ENCODE data around the gene CCDC159. TPM values are rescaled to one million over a fixed set of nuclear protein-coding genes. Genes with fewer than 3 reads are reported as not detected.

The CCDC159 gene
- total and polyA plus RNA-seq, 2 of the 13 experiments (the other 11 are each of a cell fraction or from before 2014, with no cell fraction given) = 1.7 to 6.3 TPM

DNA sequence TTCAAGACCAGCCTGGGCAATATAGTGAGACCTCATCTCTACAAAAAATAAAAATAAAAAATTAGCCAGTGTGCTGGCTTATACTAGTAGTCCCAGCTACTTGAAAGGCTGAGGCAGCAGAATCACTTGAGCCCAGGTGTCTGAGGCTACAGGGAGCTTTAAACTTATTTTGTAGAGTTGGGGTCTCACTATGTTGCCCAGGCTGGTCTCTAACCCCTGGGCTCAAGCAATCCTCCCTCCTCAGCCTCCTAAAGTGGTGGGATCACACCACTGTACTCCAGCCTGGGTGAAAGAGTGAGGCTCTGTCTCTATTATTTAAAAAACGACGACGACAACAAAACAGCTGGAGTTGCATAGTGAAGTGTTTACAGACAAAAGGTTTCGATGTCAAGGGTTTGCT, 14.8 kb upstream of the CCDC159 start (continued):
- TF ChIP-seq, protein P1, sequence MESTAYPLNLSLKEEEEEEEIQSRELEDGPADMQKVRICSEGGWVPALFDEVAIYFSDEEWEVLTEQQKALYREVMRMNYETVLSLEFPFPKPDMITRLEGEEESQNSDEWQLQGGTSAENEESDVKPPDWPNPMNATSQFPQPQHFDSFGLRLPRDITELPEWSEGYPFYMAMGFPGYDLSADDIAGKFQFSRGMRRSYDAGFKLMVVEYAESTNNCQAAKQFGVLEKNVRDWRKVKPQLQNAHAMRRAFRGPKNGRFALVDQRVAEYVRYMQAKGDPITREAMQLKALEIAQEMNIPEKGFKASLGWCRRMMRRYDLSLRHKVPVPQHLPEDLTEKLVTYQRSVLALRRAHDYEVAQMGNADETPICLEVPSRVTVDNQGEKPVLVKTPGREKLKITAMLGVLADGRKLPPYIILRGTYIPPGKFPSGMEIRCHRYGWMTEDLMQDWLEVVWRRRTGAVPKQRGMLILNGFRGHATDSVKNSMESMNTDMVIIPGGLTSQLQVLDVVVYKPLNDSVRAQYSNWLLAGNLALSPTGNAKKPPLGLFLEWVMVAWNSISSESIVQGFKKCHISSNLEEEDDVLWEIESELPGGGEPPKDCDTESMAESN (CRISPR knock-in tag; conservative IDR thresholded peaks at IDR 0.05) = no peak
- no peak for TF ChIP-seq HNRNPL (IDR thresholded peaks at IDR 0.05; ENCODE audit: low read depth, low read length)
- no peak for TF ChIP-seq TEAD2 (CRISPR knock-in tag; IDR thresholded peaks at IDR 0.05)
- no peak for TF ChIP-seq ZSCAN22 (CRISPR knock-in tag; IDR thresholded peaks at IDR 0.05)

DNA sequence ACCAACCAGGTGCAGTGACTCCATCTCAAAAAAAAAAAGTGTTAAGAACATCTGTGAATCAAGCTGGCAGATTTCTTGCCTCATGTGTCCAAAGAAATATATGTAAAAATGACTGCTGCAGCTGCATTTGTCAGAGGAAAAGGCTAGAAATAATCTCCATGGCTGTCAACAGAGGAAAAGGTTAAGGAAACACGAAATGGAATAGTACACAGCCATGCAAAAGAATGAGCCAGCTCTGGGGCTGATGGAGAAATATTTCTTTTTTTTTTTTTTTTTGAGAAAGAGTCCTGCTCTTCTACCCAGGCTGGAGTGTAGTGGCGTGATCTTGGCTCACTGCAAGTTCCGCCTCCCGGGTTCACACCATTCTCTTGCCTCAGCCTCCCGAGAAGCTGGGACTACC, 13.5 kb upstream of the CCDC159 start:
- DNase-seq (ENCODE audit: low spot score) (no peak), ATAC-seq (no peak), FAIRE-seq (no peak)
- BruUV-seq (replicated peaks) = no TSS peak
- Histone ChIP-seq H3K9ac (ENCODE audit: insufficient read depth, low read depth, low read length) (no peak overlapping the region), H3K4me3 (replicated peaks in 1 of 3; ENCODE audit: insufficient read depth in 1 of 3, low read depth in 2 of 3, low read length in 3 of 3) (no peak overlapping the region), H3K27ac (ENCODE audit: extremely low read length, insufficient read depth, low read length) (no peak overlapping the region), H3K4me1 (ENCODE audit: insufficient read depth, low read length) (peaks cover under 1% of the 10 kb centered on the region), H3K27me3 (ENCODE audit: control insufficient read depth in 1 of 2, insufficient read depth in 2 of 2, low read length in 2 of 2) (no peaks in the 10 kb centered on the region), H2AFZ (ENCODE audit: low read length) (no peak overlapping the region), H3K4me2 (ENCODE audit: low read depth, low read length) (no peak overlapping the region), H3K9me3 (ENCODE audit: low read length) (no peaks in the 10 kb centered on the region), H3K36me3 (replicated peaks in 1 of 2; ENCODE audit: control insufficient read depth in 1 of 2, insufficient read depth in 2 of 2, low read length in 2 of 2) (peaks cover 0 to 2% of the 10 kb centered on the region in 2 experiments; a peak in 1 of 5 replicates), H3K79me2 (ENCODE audit: insufficient read depth, low read length) (no peaks in the 10 kb centered on the region), H4K20me1 (ENCODE audit: insufficient read depth, low read length) (no peaks in the 10 kb centered on the region)
- intact Hi-C loops (cut with micrococcal nuclease; ENCODE audit: unreplicated experiment) (no loop called here), in situ Hi-C loops (cut with HindIII; ENCODE audit: extremely low pct_ligation_motif_present, low pct_unique_long_range_greater_than_20kb) (no loop called here)
- CTCF ChIA-PET (ENCODE audit: low intra/inter-chr PET ratio, low total read pairs) = no interaction called here
- POLR2A ChIA-PET = interaction anchor here (1.2 to 1.4 kb wide), 2 partner anchors 9 to 13 kb away, joined by 3 to 4 read pairs; partner anchors contain the start of genes CCDC159 and TMEM205
- 97% methylated on average over 5 of the region's 5 CpGs for WGBS (ENCODE audit: low lambda C conversion rate)
- TF ChIP-seq ZNF569 (CRISPR knock-in tag; IDR thresholded peaks at IDR 0.05; ENCODE audit: borderline replicate concordance) (no peak), ZSCAN9 (CRISPR knock-in tag; IDR thresholded peaks at IDR 0.05; ENCODE audit: borderline replicate concordance) (no peak), NCOA2 (CRISPR knock-in tag; IDR thresholded peaks at IDR 0.05) (no peak), ARNTL (CRISPR knock-in tag; IDR thresholded peaks at IDR 0.05) (no peak), SMARCC2 (IDR thresholded peaks at IDR 0.05) (no peak), CHD4 (IDR thresholded peaks at IDR 0.05; ENCODE audit: borderline replicate concordance, low read length) (no peak), ELF1 (CRISPR knock-in tag; IDR thresholded peaks at IDR 0.05) (no peak), ZNF10 (CRISPR knock-in tag; IDR thresholded peaks at IDR 0.05; ENCODE audit: borderline replicate concordance, low read depth) (no peak), ZNF180 (CRISPR knock-in tag; IDR thresholded peaks at IDR 0.05; ENCODE audit: borderline replicate concordance, low read depth) (no peak), MYNN (CRISPR knock-in tag; IDR thresholded peaks at IDR 0.05; ENCODE audit: low read depth) (no peak), KAT2B (IDR thresholded peaks at IDR 0.05; ENCODE audit: borderline replicate concordance, low read depth, low read length) (no peak), NR2F2 (IDR thresholded peaks at IDR 0.05; ENCODE audit: borderline replicate concordance, low read depth) (no peak), ZNF337 (CRISPR knock-in tag; IDR thresholded peaks at IDR 0.05; ENCODE audit: borderline replicate concordance, low read depth) (no peak), NFKBIZ (CRISPR knock-in tag; IDR thresholded peaks at IDR 0.05) (no peak)
- TF ChIP-seq, protein P2, sequence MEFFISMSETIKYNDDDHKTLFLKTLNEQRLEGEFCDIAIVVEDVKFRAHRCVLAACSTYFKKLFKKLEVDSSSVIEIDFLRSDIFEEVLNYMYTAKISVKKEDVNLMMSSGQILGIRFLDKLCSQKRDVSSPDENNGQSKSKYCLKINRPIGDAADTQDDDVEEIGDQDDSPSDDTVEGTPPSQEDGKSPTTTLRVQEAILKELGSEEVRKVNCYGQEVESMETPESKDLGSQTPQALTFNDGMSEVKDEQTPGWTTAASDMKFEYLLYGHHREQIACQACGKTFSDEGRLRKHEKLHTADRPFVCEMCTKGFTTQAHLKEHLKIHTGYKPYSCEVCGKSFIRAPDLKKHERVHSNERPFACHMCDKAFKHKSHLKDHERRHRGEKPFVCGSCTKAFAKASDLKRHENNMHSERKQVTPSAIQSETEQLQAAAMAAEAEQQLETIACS (CRISPR knock-in tag; IDR thresholded peaks at IDR 0.05) = no peak
- TF ChIP-seq, protein P3, sequence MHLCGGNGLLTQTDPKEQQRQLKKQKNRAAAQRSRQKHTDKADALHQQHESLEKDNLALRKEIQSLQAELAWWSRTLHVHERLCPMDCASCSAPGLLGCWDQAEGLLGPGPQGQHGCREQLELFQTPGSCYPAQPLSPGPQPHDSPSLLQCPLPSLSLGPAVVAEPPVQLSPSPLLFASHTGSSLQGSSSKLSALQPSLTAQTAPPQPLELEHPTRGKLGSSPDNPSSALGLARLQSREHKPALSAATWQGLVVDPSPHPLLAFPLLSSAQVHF (CRISPR knock-in tag; IDR thresholded peaks at IDR 0.05) = no peak
- TF ChIP-seq, protein P4, sequence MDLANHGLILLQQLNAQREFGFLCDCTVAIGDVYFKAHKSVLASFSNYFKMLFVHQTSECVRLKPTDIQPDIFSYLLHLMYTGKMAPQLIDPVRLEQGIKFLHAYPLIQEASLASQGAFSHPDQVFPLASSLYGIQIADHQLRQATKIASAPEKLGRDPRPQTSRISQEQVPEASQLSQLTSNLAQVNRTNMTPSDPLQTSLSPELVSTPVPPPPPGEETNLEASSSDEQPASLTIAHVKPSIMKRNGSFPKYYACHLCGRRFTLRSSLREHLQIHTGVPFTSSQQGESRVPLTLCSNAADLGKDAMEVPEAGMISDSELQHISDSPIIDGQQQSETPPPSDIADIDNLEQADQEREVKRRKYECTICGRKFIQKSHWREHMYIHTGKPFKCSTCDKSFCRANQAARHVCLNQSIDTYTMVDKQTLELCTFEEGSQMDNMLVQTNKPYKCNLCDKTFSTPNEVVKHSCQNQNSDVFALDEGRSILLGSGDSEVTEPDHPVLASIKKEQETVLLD (CRISPR knock-in tag; IDR thresholded peaks at IDR 0.05; ENCODE audit: low read depth) = no peak
